ENCODE data around the gene IQSEC1. TPM values are rescaled to one million over a fixed set of nuclear protein-coding genes. Genes with fewer than 3 reads are reported as not detected.

The IQSEC1 gene
- total RNA-seq, 2 experiments from 2014 or later, result 31.7 to 39.2 TPM

DNA sequence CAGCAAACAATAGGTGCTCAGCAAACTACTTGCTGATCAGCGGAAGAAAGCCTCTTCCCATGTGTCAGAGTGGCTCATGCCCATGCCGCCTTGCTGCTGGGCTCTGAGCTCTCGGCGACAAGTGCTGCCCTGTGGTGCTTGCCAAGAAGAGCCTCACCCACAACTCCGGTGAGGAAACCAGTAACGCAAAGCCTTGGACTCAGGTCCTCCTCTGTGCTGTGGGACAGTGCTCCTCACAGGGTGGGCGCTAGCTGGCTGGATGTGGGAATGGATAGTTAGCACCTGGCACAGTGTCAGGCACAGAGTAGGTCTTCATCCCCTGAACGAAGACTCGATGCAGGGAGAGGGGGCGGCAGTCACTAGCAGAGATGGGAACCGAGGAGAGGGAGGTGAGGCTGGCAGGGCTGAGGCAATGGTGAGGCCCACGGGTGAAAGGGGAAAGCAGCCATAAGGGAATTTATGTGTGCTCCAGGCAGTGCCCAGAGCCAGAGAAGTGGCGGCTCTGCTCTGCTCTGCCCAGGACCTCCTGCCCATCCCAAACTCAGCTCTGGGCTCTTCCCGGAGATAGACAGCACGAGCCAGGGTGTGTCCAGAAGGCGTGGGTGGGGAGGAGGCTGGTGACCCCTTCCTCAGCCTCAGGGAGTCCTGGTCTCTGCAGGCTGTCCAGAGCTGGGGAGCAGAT is 55.7 kb downstream of the IQSEC1 start:
- TF ChIP-seq, protein P1, sequence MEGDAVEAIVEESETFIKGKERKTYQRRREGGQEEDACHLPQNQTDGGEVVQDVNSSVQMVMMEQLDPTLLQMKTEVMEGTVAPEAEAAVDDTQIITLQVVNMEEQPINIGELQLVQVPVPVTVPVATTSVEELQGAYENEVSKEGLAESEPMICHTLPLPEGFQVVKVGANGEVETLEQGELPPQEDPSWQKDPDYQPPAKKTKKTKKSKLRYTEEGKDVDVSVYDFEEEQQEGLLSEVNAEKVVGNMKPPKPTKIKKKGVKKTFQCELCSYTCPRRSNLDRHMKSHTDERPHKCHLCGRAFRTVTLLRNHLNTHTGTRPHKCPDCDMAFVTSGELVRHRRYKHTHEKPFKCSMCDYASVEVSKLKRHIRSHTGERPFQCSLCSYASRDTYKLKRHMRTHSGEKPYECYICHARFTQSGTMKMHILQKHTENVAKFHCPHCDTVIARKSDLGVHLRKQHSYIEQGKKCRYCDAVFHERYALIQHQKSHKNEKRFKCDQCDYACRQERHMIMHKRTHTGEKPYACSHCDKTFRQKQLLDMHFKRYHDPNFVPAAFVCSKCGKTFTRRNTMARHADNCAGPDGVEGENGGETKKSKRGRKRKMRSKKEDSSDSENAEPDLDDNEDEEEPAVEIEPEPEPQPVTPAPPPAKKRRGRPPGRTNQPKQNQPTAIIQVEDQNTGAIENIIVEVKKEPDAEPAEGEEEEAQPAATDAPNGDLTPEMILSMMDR (IDR thresholded peaks at IDR 0.05), result no peak
- CTCF ChIA-PET, result no interaction called here

DNA sequence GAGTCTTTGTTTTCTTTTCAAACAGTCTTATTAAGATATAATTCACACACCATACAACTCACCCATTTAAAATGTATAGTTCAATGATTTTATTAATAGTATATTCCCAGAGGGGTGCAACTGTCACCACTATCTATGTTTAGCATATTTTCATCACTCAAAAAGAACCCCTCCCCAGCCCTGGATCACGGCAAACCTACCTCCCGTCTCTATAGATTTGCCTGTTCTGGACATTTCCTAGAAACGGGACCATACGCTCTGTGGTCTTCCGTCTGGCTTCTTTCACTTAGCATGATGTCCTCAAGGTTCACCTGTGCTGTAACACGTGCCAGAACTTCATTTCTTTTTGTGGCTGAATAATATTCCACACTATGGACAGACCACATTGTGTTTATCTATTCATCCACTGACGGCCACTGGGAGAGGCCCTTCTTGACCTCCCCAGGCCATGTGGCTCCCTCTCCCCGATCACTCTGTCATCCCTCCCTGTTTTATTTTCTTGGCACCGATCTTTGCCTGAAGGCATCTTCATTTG is 56.4 kb downstream of the IQSEC1 start:
- TF ChIP-seq, protein P1 (IDR thresholded peaks at IDR 0.05), result no peak
- no peak for DNase-seq
- ATAC-seq, result no peak
- POLR2A ChIA-PET, result no interaction called here
- CTCF ChIA-PET, result interaction anchor here (1.4 kb wide), 1 partner anchor 28 kb away, joined by 3 read pairs; no protein-coding TSS in a partner anchor
- Mint-ChIP-seq H3K27ac (peak overlapping the region; percentile 99), H3K36me3 (ENCODE audit: low read depth) (peaks cover 3% of the 10 kb centered on the region), H3K4me3 (peak overlapping the region; percentile 68), H3K27me3 (no peaks in the 10 kb centered on the region), H3K9me3 (no peaks in the 10 kb centered on the region), H3K4me1 (ENCODE audit: low read depth) (peaks cover 51% of the 10 kb centered on the region)
- intact Hi-C loops (cut with micrococcal nuclease), result no loop called here

More for the DNA sequence above, 55.7 kb downstream of the IQSEC1 start:
- H3K27ac Mint-ChIP-seq, result peak overlapping the region; percentile 99
- no peaks in the 10 kb centered on the region for H3K9me3 Mint-ChIP-seq
- DNase-seq (no peak), ATAC-seq (no peak)
- H3K27me3 Mint-ChIP-seq, result no peaks in the 10 kb centered on the region
- H3K4me1 Mint-ChIP-seq (ENCODE audit: low read depth), result peaks cover 44% of the 10 kb centered on the region
- H3K4me3 Mint-ChIP-seq, result peak overlapping the region; percentile 28
- POLR2A ChIA-PET, result no interaction called here
- intact Hi-C loops (cut with micrococcal nuclease), result no loop called here
- H3K36me3 Mint-ChIP-seq (ENCODE audit: low read depth), result peaks cover 3% of the 10 kb centered on the region

DNA sequence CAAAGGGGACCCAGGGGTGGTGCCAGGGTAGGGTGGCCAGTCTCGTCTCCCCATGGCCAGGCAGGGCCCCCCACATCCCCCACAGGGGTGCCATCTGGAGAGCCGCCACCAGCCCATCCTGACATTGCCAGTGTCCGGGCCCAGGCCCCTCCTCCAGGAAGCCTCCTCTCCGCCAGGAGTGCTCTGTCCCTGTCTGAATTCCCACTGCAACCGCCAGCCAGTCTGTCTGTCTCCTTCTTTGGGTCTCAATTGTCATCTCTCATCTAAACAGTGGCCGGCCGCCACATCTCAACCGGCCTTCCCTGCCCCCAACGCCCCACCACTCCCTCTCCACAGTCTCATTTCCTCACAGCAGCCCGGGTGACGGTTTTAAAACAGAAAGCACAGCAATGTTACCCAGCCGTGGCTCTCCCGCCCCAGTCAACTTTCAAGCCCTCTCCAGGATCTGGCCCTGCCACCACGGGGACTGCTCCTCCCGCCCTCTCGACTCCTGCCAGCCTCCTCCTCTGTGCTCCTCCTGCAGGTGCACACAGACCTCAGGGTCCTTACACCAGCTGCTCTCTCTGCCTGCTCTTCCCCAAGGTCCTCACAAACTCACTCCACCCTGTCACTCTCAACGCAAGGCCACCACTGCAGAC is 57.0 kb downstream of the IQSEC1 start:
- ATAC-seq (peak; percentile 14), DNase-seq (peak; percentile 78)
- intact Hi-C loops (cut with micrococcal nuclease), result no loop called here
- peaks cover 57% of the 10 kb centered on the region for H3K4me1 Mint-ChIP-seq (ENCODE audit: low read depth)
- ChIA-PET POLR2A (interaction anchor here (0.9 to 8.0 kb wide), 6 partner anchors 11 to 21 kb away, joined by 3 to 47 read pairs (median 4); no protein-coding TSS in a partner anchor), CTCF (interaction anchor here (0.9 to 13.0 kb wide), 4 partner anchors 18 to 27 kb away, joined by 3 to 118 read pairs (median 4); no protein-coding TSS in a partner anchor)
- H3K4me3 Mint-ChIP-seq, result peak overlapping the region; percentile 68
- TF ChIP-seq, protein P1 (IDR thresholded peaks at IDR 0.05), result no peak
- H3K9me3 Mint-ChIP-seq, result no peaks in the 10 kb centered on the region
- H3K27ac Mint-ChIP-seq, result peak overlapping the region; percentile 99
- H3K27me3 Mint-ChIP-seq, result no peaks in the 10 kb centered on the region
- peaks cover 6% of the 10 kb centered on the region for H3K36me3 Mint-ChIP-seq (ENCODE audit: low read depth)

DNA sequence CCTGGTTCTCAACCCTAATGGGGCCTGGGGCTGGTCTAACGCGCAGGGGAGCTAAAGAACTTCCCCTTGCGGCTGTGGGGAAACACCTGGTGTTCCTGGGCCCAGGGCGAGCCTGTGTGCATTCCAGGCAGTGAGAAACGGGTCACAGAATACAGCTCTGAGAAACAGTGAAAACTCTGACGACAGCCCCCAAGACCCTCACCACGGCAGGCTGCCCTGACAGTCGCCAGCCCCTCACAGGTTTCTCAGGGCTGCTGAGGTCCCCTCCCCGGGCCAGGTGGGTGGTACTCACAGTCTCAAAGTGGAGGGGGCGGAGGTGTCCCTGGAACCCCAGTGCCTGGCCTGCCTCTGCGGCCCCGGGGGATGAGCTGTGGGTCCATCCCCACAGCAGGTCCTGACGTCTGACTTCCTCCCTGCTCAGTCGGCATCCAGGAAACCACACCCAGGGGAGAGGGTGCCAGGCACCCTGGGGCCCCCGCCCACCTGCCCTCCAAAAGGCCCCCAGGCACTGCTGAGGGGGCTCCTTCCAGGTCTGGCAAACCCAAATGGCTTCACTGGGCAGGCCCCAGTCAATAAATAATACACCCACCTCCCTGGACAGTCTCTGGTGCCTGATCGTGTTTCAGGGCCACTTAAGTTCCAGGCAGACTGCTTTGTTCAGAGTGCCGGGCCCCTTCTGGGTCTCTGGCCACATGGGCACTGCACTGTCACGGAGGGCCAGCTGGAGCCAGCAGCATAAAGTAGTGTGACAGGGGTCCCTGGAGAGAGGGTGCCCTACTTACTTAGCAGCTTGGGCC is 57.7 kb downstream of the IQSEC1 start:
- intact Hi-C loops (cut with micrococcal nuclease), result no loop called here
- POLR2A ChIA-PET, result interaction anchor here (0.5 to 8.0 kb wide), 9 partner anchors 10 to 1372 kb away, joined by 3 to 47 read pairs (median 4); partner anchors contain the start of gene VGLL4
- no peaks in the 10 kb centered on the region for H3K9me3 Mint-ChIP-seq
- no peaks in the 10 kb centered on the region for H3K27me3 Mint-ChIP-seq
- DNase-seq (peak; percentile 76), ATAC-seq (peak; percentile 26)
- peak overlapping the region; percentile 68 for H3K4me3 Mint-ChIP-seq
- TF ChIP-seq, protein P1 (IDR thresholded peaks at IDR 0.05), result no peak
- H3K36me3 Mint-ChIP-seq (ENCODE audit: low read depth), result peaks cover 9% of the 10 kb centered on the region
- H3K4me1 Mint-ChIP-seq (ENCODE audit: low read depth), result peaks cover 64% of the 10 kb centered on the region
- peak overlapping the region; percentile 99 for H3K27ac Mint-ChIP-seq
- CTCF ChIA-PET, result interaction anchor here (0.9 to 13.0 kb wide), 6 partner anchors 11 to 26 kb away, joined by 3 to 118 read pairs (median 4); no protein-coding TSS in a partner anchor
